Nephron (organoid): Measurements from ENCODE around the gene CTSE.

Experiments used
- H3K27ac Mint-ChIP-seq, 3 experiments: 2 replicates each; pipeline ENCODE4 v1.8.0; 2020; ENCODE audit warnings: mixed read lengths in 3 of 3, mild to moderate bottlenecking in 2 of 3, moderate library complexity in 1 of 3
- H3K27me3 Mint-ChIP-seq: 2 replicates; pipeline ENCODE4 v1.8.0; 2021; ENCODE audit warnings: low read depth, mild to moderate bottlenecking, moderate library complexity, mixed read lengths
- H3K36me3 Mint-ChIP-seq: 2 replicates; pipeline ENCODE4 v1.8.0; 2020; ENCODE audit warnings: low read depth, mixed read lengths
- H3K4me1 Mint-ChIP-seq: 2 replicates; pipeline ENCODE4 v1.8.0; 2020; ENCODE audit warnings: mixed read lengths
- H3K4me3 Mint-ChIP-seq, 3 experiments: 2 replicates each; pipeline ENCODE4 v1.8.0; 2020; ENCODE audit warnings: mild to moderate bottlenecking in 3 of 3, mixed read lengths in 3 of 3, moderate library complexity in 2 of 3
- H3K9me3 Mint-ChIP-seq: 2 replicates; pipeline ENCODE4 v1.8.0; 2020; ENCODE audit warnings: mixed read lengths
- TF ChIP-seq, protein P1 (sequence below), 3 experiments: fragments of 200-600 bp; sonication (generic); IDR thresholded peaks; one replicate each; pipeline ENCODE4 v1.5.0; 2021; ENCODE audit warnings: antibody characterized with exemption in 3 of 3; ENCODE audit not compliant: unreplicated experiment in 3 of 3

CTSE gene

DNA sequence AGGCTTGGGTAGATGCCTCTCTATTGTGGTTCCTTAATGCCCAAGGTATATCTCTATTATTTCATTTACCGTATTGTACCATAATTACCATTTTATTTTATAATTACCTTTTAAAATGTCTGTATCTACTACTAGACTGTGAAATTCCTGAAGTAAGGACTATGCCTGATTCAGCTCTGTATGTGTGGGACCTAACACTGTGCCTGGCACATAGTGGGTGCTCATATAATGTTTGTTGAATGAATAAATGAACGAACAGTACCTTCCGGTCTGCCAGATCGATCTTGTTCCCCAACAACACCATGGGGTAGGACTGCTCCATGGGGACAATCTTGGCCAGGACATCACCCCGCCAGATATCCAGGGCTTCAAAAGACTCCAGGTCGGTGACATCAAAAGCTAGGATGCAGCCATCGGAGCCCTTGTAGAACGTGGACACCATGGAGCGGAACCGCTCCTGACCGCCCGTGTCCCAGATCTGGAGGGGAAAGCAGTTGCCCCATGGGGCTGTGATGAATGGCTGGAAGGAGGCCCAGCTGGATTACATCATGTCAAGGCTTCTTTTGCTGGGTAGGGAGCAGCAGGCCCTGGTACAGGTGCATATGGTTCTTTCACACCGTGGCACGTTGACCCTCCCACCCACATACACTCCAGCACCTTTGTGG is 31.3 kb downstream of the CTSE start:
- Mint-ChIP-seq H3K4me1 (peaks cover 29% of the 10 kb centered on the region), H3K9me3 (peaks cover 2% of the 10 kb centered on the region), H3K27me3 (peaks cover 3% of the 10 kb centered on the region), H3K4me3 (no peak overlapping the region), H3K27ac (no peak overlapping the region), H3K36me3 (no peaks in the 10 kb centered on the region)
- TF ChIP-seq, protein P1, sequence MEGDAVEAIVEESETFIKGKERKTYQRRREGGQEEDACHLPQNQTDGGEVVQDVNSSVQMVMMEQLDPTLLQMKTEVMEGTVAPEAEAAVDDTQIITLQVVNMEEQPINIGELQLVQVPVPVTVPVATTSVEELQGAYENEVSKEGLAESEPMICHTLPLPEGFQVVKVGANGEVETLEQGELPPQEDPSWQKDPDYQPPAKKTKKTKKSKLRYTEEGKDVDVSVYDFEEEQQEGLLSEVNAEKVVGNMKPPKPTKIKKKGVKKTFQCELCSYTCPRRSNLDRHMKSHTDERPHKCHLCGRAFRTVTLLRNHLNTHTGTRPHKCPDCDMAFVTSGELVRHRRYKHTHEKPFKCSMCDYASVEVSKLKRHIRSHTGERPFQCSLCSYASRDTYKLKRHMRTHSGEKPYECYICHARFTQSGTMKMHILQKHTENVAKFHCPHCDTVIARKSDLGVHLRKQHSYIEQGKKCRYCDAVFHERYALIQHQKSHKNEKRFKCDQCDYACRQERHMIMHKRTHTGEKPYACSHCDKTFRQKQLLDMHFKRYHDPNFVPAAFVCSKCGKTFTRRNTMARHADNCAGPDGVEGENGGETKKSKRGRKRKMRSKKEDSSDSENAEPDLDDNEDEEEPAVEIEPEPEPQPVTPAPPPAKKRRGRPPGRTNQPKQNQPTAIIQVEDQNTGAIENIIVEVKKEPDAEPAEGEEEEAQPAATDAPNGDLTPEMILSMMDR (IDR thresholded peaks at IDR 0.05; ENCODE audit: unreplicated experiment in 3 of 3), result no peak

DNA sequence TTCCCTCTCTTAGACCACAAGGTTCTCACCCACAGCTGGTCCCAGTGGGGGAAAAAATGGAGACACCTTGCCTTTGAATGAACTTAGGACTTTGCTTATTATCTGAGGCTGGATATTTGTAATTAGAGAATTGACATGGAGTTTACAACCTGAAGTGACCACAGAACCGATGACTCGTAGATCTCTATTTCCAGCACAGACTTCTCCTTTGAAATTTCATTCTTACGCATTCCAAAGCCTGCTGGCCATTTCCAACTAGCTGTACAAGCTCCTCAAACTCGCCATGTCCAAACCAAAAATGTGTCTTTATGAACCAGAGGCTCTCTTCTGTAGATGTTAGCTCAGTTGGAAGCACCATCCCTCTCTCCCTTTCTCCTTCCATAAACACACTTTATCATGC is 32.5 kb downstream of the CTSE start:
- Mint-ChIP-seq H3K9me3 (no peaks in the 10 kb centered on the region), H3K27ac (no peak overlapping the region), H3K27me3 (peaks cover 3% of the 10 kb centered on the region), H3K4me3 (no peak overlapping the region), H3K4me1 (peaks cover 26% of the 10 kb centered on the region), H3K36me3 (no peaks in the 10 kb centered on the region)
- TF ChIP-seq, protein P1 (IDR thresholded peaks at IDR 0.05; ENCODE audit: unreplicated experiment in 3 of 3), result no peak

GRCh38 chr1:205990226-205990625 is 33.5 kb downstream of the CTSE start:
- TF ChIP-seq, protein P1 (IDR thresholded peaks at IDR 0.05; ENCODE audit: unreplicated experiment in 3 of 3), result no peak
- peaks cover 26% of the 10 kb centered on the region for H3K4me1 Mint-ChIP-seq
- no peaks in the 10 kb centered on the region for H3K36me3 Mint-ChIP-seq
- H3K4me3 Mint-ChIP-seq, result no peak overlapping the region
- H3K9me3 Mint-ChIP-seq, result no peaks in the 10 kb centered on the region
- no peak overlapping the region for H3K27ac Mint-ChIP-seq
- H3K27me3 Mint-ChIP-seq, result peaks cover 3% of the 10 kb centered on the region

- H3K4me3 Mint-ChIP-seq, result no peak overlapping the region
Measured at GRCh38 chr1:205989786-205990185, 33.9 kb downstream of the CTSE start.

DNA sequence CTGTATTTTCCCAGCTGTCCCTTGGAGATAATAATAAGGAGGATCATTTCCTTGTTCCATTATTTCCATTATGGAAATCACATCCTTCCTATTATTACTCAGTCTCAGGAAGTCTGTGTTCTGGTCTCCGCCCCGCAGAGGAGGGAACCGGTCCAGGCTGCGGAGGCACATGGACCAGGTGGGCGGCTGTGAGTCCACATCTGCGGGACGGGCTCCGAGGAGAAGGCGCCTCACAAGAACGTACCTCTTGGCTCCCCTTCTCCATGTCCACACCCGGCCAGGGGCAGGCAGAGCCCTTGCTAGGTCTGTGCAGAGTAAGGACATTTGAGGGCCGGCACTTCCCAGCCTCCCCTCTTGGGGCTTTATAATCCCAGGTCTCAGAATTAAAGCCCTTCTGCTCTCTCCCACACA is 35.1 kb downstream of the CTSE start:
- Mint-ChIP-seq H3K36me3 (no peaks in the 10 kb centered on the region), H3K27ac (no peak overlapping the region), H3K9me3 (no peaks in the 10 kb centered on the region), H3K27me3 (peaks cover 3% of the 10 kb centered on the region), H3K4me3 (no peak overlapping the region), H3K4me1 (peaks cover 17% of the 10 kb centered on the region)
- TF ChIP-seq, protein P1 (IDR thresholded peaks at IDR 0.05; ENCODE audit: unreplicated experiment in 3 of 3), result no peak

More at GRCh38 chr1:205989786-205990185, 33.9 kb downstream of the CTSE start:
- TF ChIP-seq, protein P1 (IDR thresholded peaks at IDR 0.05; ENCODE audit: unreplicated experiment in 3 of 3), result no peak
- Mint-ChIP-seq H3K27me3 (peaks cover 3% of the 10 kb centered on the region), H3K4me1 (peaks cover 25% of the 10 kb centered on the region), H3K9me3 (no peaks in the 10 kb centered on the region), H3K27ac (no peak overlapping the region), H3K36me3 (no peaks in the 10 kb centered on the region)

DNA sequence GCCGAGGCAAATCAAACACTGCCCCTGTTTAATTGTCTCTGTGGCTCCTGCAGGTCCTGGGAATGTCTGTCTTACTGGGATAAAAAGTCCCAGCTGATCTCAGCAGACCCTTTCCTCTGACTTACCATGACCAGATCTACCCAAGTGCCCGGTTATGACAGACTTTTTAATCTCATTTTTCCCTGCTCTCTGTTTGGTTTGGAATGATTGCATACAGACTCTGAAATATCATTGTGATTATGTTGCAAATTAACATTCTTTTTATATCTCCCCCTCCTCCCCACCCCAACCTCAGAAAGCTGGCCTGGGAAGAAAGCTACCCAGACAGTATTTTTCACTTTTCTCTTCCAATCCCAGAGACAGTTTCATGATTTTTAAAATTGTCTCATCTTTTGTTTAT is 36.8 kb downstream of the CTSE start:
- Mint-ChIP-seq H3K36me3 (no peaks in the 10 kb centered on the region), H3K27me3 (peaks cover 3% of the 10 kb centered on the region), H3K9me3 (no peaks in the 10 kb centered on the region), H3K4me1 (peaks cover 14% of the 10 kb centered on the region), H3K4me3 (no peak overlapping the region), H3K27ac (peak overlapping the region in 2 of 3 experiments; percentile 55 to 63)
- TF ChIP-seq, protein P1 (IDR thresholded peaks at IDR 0.05; ENCODE audit: unreplicated experiment in 3 of 3), result no peak
